Putamen (tissue), 1 donor: Measurements from ENCODE around the gene SSPN.
"Not testable (repeated sequence)": the region's sequence is repeated elsewhere in the genome, so short reads cannot be mapped to it uniquely, and the experiment has no call there.

Experiments
- DNase-seq: peaks from one replicate; pipeline ENCODE4 v3.0.0-alpha.2; 2016; ENCODE audit warnings: low spot score

Gene SSPN

GRCh38 chr12:26229910-26230309, 34.5 kb downstream of the SSPN start:
- no peak for DNase-seq

GRCh38 chr12:26231470-26231869, 36.1 kb downstream of the SSPN start:
- no peak for DNase-seq

GRCh38 chr12:26231921-26232320, 36.5 kb downstream of the SSPN start:
- DNase-seq: no peak

GRCh38 chr12:26233631-26234030, 38.3 kb downstream of the SSPN start:
- no peak for DNase-seq

GRCh38 chr12:26235465-26235864, 40.1 kb downstream of the SSPN start:
- not testable (repeated sequence) for DNase-seq

- DNase-seq: no peak
Measured at GRCh38 chr12:26238341-26239121, 43.2 kb downstream of the SSPN start.

GRCh38 chr12:26239122-26239851, 43.9 kb downstream of the SSPN start:
- DNase-seq: peak; percentile 87

- DNase-seq: no peak
Measured at GRCh38 chr12:26239852-26240815, 44.8 kb downstream of the SSPN start.

GRCh38 chr12:26241080-26241479, 45.7 kb downstream of the SSPN start:
- DNase-seq: no peak

GRCh38 chr12:26242683-26243082, 47.3 kb downstream of the SSPN start:
- no peak for DNase-seq

GRCh38 chr12:26244503-26244902, 49.1 kb downstream of the SSPN start:
- no peak for DNase-seq

- DNase-seq: no peak
Measured at GRCh38 chr12:26245175-26245942, 50.0 kb downstream of the SSPN start.

- DNase-seq: no peak
Measured at GRCh38 chr12:26246483-26247164, 51.3 kb downstream of the SSPN start.

- no peak for DNase-seq
Measured at GRCh38 chr12:26247873-26248272, 52.5 kb downstream of the SSPN start.

- no peak for DNase-seq
Measured at GRCh38 chr12:26250801-26251200, 55.4 kb downstream of the SSPN start.

- DNase-seq: no peak
Measured at GRCh38 chr12:26251600-26251999, 56.2 kb downstream of the SSPN start.

GRCh38 chr12:26252946-26253345, 57.6 kb downstream of the SSPN start:
- DNase-seq: no peak

- no peak for DNase-seq
Measured at GRCh38 chr12:26255893-26256645, 60.7 kb downstream of the SSPN start.

- DNase-seq: no peak
Measured at GRCh38 chr12:26264215-26264838, 69.0 kb downstream of the SSPN start.

- no peak for DNase-seq
Measured at GRCh38 chr12:26265606-26266005, 70.2 kb downstream of the SSPN start.
